DND-41 (cell line): ENCODE data around the gene ATXN7L1.

Source experiments
- EZH2 ChIP-seq: IDR thresholded peaks from 3 replicates; pipeline ENCODE4 v1.6.1; 2012; ENCODE audit warnings: borderline replicate concordance, low read depth, mild to moderate bottlenecking, moderate library complexity, low read length, inconsistent platforms; ENCODE audit not compliant: severe bottlenecking
- TF ChIP-seq, protein P1 (sequence below): IDR thresholded peaks from 2 replicates; pipeline ENCODE4 v1.5.1; 2012; ENCODE audit warnings: borderline replicate concordance, low read length, moderate library complexity, mild to moderate bottlenecking; ENCODE audit not compliant: poor library complexity, severe bottlenecking; ENCODE audit errors: extremely low read depth

DNA sequence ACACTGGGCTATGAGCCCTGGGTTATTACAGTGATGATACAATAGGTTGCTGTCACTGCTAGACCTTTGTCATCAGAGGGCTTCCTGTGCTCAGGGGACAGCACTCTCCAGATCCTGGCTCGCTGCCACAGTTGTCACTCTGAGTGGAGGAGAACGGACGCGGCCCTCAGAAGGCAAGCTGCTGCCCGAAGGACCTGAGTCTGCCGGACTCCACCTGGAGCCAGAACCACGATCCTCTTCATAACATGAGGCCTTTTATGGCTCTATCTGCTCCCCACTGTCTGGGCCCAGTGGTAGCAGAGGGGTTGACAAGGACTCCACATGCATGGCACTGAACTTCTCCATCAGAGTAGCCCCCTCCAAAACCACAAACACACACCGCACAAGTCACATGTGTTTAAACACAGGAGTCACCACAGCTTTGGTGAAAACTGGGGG, 200.4 kb downstream of the ATXN7L1 start:
- TF ChIP-seq, protein P1, sequence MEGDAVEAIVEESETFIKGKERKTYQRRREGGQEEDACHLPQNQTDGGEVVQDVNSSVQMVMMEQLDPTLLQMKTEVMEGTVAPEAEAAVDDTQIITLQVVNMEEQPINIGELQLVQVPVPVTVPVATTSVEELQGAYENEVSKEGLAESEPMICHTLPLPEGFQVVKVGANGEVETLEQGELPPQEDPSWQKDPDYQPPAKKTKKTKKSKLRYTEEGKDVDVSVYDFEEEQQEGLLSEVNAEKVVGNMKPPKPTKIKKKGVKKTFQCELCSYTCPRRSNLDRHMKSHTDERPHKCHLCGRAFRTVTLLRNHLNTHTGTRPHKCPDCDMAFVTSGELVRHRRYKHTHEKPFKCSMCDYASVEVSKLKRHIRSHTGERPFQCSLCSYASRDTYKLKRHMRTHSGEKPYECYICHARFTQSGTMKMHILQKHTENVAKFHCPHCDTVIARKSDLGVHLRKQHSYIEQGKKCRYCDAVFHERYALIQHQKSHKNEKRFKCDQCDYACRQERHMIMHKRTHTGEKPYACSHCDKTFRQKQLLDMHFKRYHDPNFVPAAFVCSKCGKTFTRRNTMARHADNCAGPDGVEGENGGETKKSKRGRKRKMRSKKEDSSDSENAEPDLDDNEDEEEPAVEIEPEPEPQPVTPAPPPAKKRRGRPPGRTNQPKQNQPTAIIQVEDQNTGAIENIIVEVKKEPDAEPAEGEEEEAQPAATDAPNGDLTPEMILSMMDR: no peak
- TF ChIP-seq EZH2: no peak
